Measurements from ENCODE around the gene RAB22A.

GRCh38 chr20:58389968-58390658 lies 80.6 kb downstream of the RAB22A start:
- no peak for TF ChIP-seq ARNTL (CRISPR knock-in tag; IDR thresholded peaks at IDR 0.05; ENCODE audit: borderline replicate concordance, low read depth)
- TF ChIP-seq ZFP30 (CRISPR knock-in tag; IDR thresholded peaks at IDR 0.05): no peak
- TF ChIP-seq CREB5 (CRISPR knock-in tag; IDR thresholded peaks at IDR 0.05; ENCODE audit: low read depth): no peak
- TF ChIP-seq ZNF565 (CRISPR knock-in tag; conservative IDR thresholded peaks at IDR 0.05; ENCODE audit: low read depth): no peak
- no peak for TF ChIP-seq PATZ1 (CRISPR knock-in tag; IDR thresholded peaks at IDR 0.05; ENCODE audit: borderline replicate concordance)

All from SK-N-SH treated with all-trans-retinoic acid at 6 μM for 48 hours (cell line).